Measurements from ENCODE around the gene ZNF592. TPM values are rescaled to one million over a fixed set of nuclear protein-coding genes. Genes with fewer than 3 reads are reported as not detected.

The ZNF592 gene
- 18.8 TPM for polyA plus RNA-seq (2013, experiment 1 of 2)
- polyA plus RNA-seq (2013, experiment 2 of 2) = 15.8 TPM

- H3K36me3 ChIP-seq (ENCODE audit: control insufficient read depth, insufficient read depth, low read length) = peaks cover 5% of the 10 kb centered on the region
- no peaks in the 10 kb centered on the region for H3K9me3 ChIP-seq (ENCODE audit: control insufficient read depth, low read length)
- peaks cover 18% of the 10 kb centered on the region for H3K4me1 ChIP-seq (ENCODE audit: control insufficient read depth, insufficient read depth, low read length, poor library complexity, severe bottlenecking)
- peak within 1 kb of the TSS; percentile 73 for H3K4me3 ChIP-seq (ENCODE audit: extremely low read depth, insufficient read depth, low read length, poor library complexity, severe bottlenecking)
- WGBS, 2 experiments (ENCODE audit: insufficient coverage in 2 of 2) = 0% methylated on average over 82 to 85 of the region's 127 CpGs
- peak within 1 kb of the TSS; percentile 94 for H3K27ac ChIP-seq (ENCODE audit: low read depth, low read length, severe bottlenecking)
Observed at GRCh38 chr15:84748274-84749110, at the start of gene ZNF592. ZNF592 (plus strand) TSS chr15:84748592; CDS start chr15:84782676, 34,084 bp downstream.

- H3K27ac ChIP-seq (ENCODE audit: low read depth, low read length, severe bottlenecking) = no peak overlapping the region
- no peak overlapping the region for H3K4me3 ChIP-seq (ENCODE audit: extremely low read depth, insufficient read depth, low read length, poor library complexity, severe bottlenecking)
- H3K36me3 ChIP-seq (ENCODE audit: control insufficient read depth, insufficient read depth, low read length) = peaks cover 23% of the 10 kb centered on the region
- 93 to 94% methylated on average over 6 of the region's 8 CpGs for WGBS, 2 experiments (ENCODE audit: insufficient coverage in 2 of 2)
- no peaks in the 10 kb centered on the region for H3K4me1 ChIP-seq (ENCODE audit: control insufficient read depth, insufficient read depth, low read length, poor library complexity, severe bottlenecking)
- no peaks in the 10 kb centered on the region for H3K9me3 ChIP-seq (ENCODE audit: control insufficient read depth, low read length)
Observed at GRCh38 chr15:84699538-84700191, 48.7 kb upstream of the ZNF592 start.

- WGBS, 2 experiments (ENCODE audit: insufficient coverage in 2 of 2) = 94 to 100% methylated on average over 2 to 4 of the region's 4 CpGs
- Histone ChIP-seq H3K9me3 (ENCODE audit: control insufficient read depth, low read length) (no peaks in the 10 kb centered on the region), H3K4me3 (ENCODE audit: extremely low read depth, insufficient read depth, low read length, poor library complexity, severe bottlenecking) (no peak overlapping the region), H3K4me1 (ENCODE audit: control insufficient read depth, insufficient read depth, low read length, poor library complexity, severe bottlenecking) (peaks cover 5% of the 10 kb centered on the region), H3K36me3 (ENCODE audit: control insufficient read depth, insufficient read depth, low read length) (peaks cover 31% of the 10 kb centered on the region), H3K27ac (ENCODE audit: low read depth, low read length, severe bottlenecking) (no peak overlapping the region)
Observed at GRCh38 chr15:84702961-84703482, 45.4 kb upstream of the ZNF592 start.

GRCh38 chr15:84703808-84704207 is 44.6 kb upstream of the ZNF592 start:
- Histone ChIP-seq H3K4me3 (ENCODE audit: extremely low read depth, insufficient read depth, low read length, poor library complexity, severe bottlenecking) (no peak overlapping the region), H3K27ac (ENCODE audit: low read depth, low read length, severe bottlenecking) (no peak overlapping the region), H3K4me1 (ENCODE audit: control insufficient read depth, insufficient read depth, low read length, poor library complexity, severe bottlenecking) (peaks cover 5% of the 10 kb centered on the region), H3K36me3 (ENCODE audit: control insufficient read depth, insufficient read depth, low read length) (peaks cover 32% of the 10 kb centered on the region), H3K9me3 (ENCODE audit: control insufficient read depth, low read length) (no peaks in the 10 kb centered on the region)
- 94 to 96% methylated on average over 4 to 5 of the region's 5 CpGs for WGBS, 2 experiments (ENCODE audit: insufficient coverage in 2 of 2)

- Histone ChIP-seq H3K9me3 (ENCODE audit: control insufficient read depth, low read length) (no peaks in the 10 kb centered on the region), H3K36me3 (ENCODE audit: control insufficient read depth, insufficient read depth, low read length) (peaks cover 42% of the 10 kb centered on the region), H3K27ac (ENCODE audit: low read depth, low read length, severe bottlenecking) (no peak overlapping the region), H3K4me3 (ENCODE audit: extremely low read depth, insufficient read depth, low read length, poor library complexity, severe bottlenecking) (peak overlapping the region; percentile 97), H3K4me1 (ENCODE audit: control insufficient read depth, insufficient read depth, low read length, poor library complexity, severe bottlenecking) (no peaks in the 10 kb centered on the region)
- WGBS, 2 experiments (ENCODE audit: insufficient coverage in 2 of 2) = 75 to 100% methylated on average over 1 of the region's 5 CpGs
Observed at GRCh38 chr15:84714372-84714771, 34.0 kb upstream of the ZNF592 start.

GRCh38 chr15:84714821-84715220 is 33.6 kb upstream of the ZNF592 start:
- WGBS, 2 experiments (ENCODE audit: insufficient coverage in 2 of 2) = no CpG with 5 or more reads among the region's 3 CpGs
- peaks cover 38% of the 10 kb centered on the region for H3K36me3 ChIP-seq (ENCODE audit: control insufficient read depth, insufficient read depth, low read length)
- no peak overlapping the region for H3K27ac ChIP-seq (ENCODE audit: low read depth, low read length, severe bottlenecking)
- H3K9me3 ChIP-seq (ENCODE audit: control insufficient read depth, low read length) = no peaks in the 10 kb centered on the region
- H3K4me1 ChIP-seq (ENCODE audit: control insufficient read depth, insufficient read depth, low read length, poor library complexity, severe bottlenecking) = no peaks in the 10 kb centered on the region
- H3K4me3 ChIP-seq (ENCODE audit: extremely low read depth, insufficient read depth, low read length, poor library complexity, severe bottlenecking) = peak overlapping the region; percentile 97

- Histone ChIP-seq H3K9me3 (ENCODE audit: control insufficient read depth, low read length) (no peaks in the 10 kb centered on the region), H3K27ac (ENCODE audit: low read depth, low read length, severe bottlenecking) (peak overlapping the region; percentile 82), H3K4me3 (ENCODE audit: extremely low read depth, insufficient read depth, low read length, poor library complexity, severe bottlenecking) (peak overlapping the region; percentile 97), H3K36me3 (ENCODE audit: control insufficient read depth, insufficient read depth, low read length) (peaks cover 31% of the 10 kb centered on the region), H3K4me1 (ENCODE audit: control insufficient read depth, insufficient read depth, low read length, poor library complexity, severe bottlenecking) (no peaks in the 10 kb centered on the region)
- 0 to 1% methylated on average over 22 to 30 of the region's 36 CpGs for WGBS, 2 experiments (ENCODE audit: insufficient coverage in 2 of 2)
Observed at GRCh38 chr15:84715441-84716035, 32.9 kb upstream of the ZNF592 start.

GRCh38 chr15:84716036-84716732 is 32.2 kb upstream of the ZNF592 start, which contains the start of gene SEC11A:
SEC11A (minus strand) TSS chr15:84716139; CDS start chr15:84716075, 64 bp downstream.
- Histone ChIP-seq H3K9me3 (ENCODE audit: control insufficient read depth, low read length) (no peaks in the 10 kb centered on the region), H3K36me3 (ENCODE audit: control insufficient read depth, insufficient read depth, low read length) (peaks cover 25% of the 10 kb centered on the region), H3K27ac (ENCODE audit: low read depth, low read length, severe bottlenecking) (peak within 1 kb of the TSS; percentile 82), H3K4me3 (ENCODE audit: extremely low read depth, insufficient read depth, low read length, poor library complexity, severe bottlenecking) (peak within 1 kb of the TSS; percentile 97), H3K4me1 (ENCODE audit: control insufficient read depth, insufficient read depth, low read length, poor library complexity, severe bottlenecking) (peaks cover 4% of the 10 kb centered on the region)
- WGBS, 2 experiments (ENCODE audit: insufficient coverage in 2 of 2) = 0% methylated on average over 41 to 49 of the region's 57 CpGs

GRCh38 chr15:84721371-84721770 is 27.0 kb upstream of the ZNF592 start:
- no peak overlapping the region for H3K4me3 ChIP-seq (ENCODE audit: extremely low read depth, insufficient read depth, low read length, poor library complexity, severe bottlenecking)
- H3K4me1 ChIP-seq (ENCODE audit: control insufficient read depth, insufficient read depth, low read length, poor library complexity, severe bottlenecking) = peaks cover 19% of the 10 kb centered on the region
- 86 to 88% methylated on average over 1 of the region's 2 CpGs for WGBS, 2 experiments (ENCODE audit: insufficient coverage in 2 of 2)
- no peaks in the 10 kb centered on the region for H3K36me3 ChIP-seq (ENCODE audit: control insufficient read depth, insufficient read depth, low read length)
- no peaks in the 10 kb centered on the region for H3K9me3 ChIP-seq (ENCODE audit: control insufficient read depth, low read length)
- H3K27ac ChIP-seq (ENCODE audit: low read depth, low read length, severe bottlenecking) = no peak overlapping the region

- 95 to 100% methylated on average over 2 of the region's 2 CpGs for WGBS, 2 experiments (ENCODE audit: insufficient coverage in 2 of 2)
- peaks cover 19% of the 10 kb centered on the region for H3K4me1 ChIP-seq (ENCODE audit: control insufficient read depth, insufficient read depth, low read length, poor library complexity, severe bottlenecking)
- no peak overlapping the region for H3K4me3 ChIP-seq (ENCODE audit: extremely low read depth, insufficient read depth, low read length, poor library complexity, severe bottlenecking)
- no peaks in the 10 kb centered on the region for H3K9me3 ChIP-seq (ENCODE audit: control insufficient read depth, low read length)
- no peak overlapping the region for H3K27ac ChIP-seq (ENCODE audit: low read depth, low read length, severe bottlenecking)
- no peaks in the 10 kb centered on the region for H3K36me3 ChIP-seq (ENCODE audit: control insufficient read depth, insufficient read depth, low read length)
Observed at GRCh38 chr15:84722628-84723027, 25.8 kb upstream of the ZNF592 start.
